Sciatic nerve (tissue), 2 donors: ENCODE measurements around the gene DEPDC5. TPM values are rescaled to one million over a fixed set of nuclear protein-coding genes. Genes with fewer than 3 reads are reported as not detected.
"Not testable (repeated sequence)": the region's sequence is repeated elsewhere in the genome, so short reads cannot be mapped to it uniquely, and the experiment has no call there.

Source experiments
- ATAC-seq: fragments of 200-7000 bp; cut with Tn5 transposase; one replicate; pipeline ENCODE4 v1.9.1; 2020; ENCODE audit warnings: mild to moderate bottlenecking, moderate library complexity
- DNase-seq: peaks from one replicate; pipeline ENCODE4 v3.0.0-alpha.2; 2020; ENCODE audit warnings: low spot score
- intact Hi-C: fragments of 100-400 bp; cut with DNase I; formaldehyde crosslinking; loops from one replicate; pipeline ENCODE4 v1.14.2; 2022
- total RNA-seq: library from RNA; stranded (reverse); fragmentation: NEBNext Ultra II Directional; extraction: Animal tissue kit (Norgen Biotek cat#: 25700); gene quantifications from one replicate; pipeline ENCODE4 v1.2.1, GENCODE V29; 2021
- donor health status: DM: no; HTN: no; CAD: no.
- donor health status: DM: no; HTN: no; CAD: no.

DEPDC5 gene
- total RNA-seq, 1 donor from 2014 or later, result 43.1 TPM

- DNase-seq, intact Hi-C loops, ATAC-seq: not testable (repeated sequence)
Observed at GRCh38 chr22:31800861-31801260, 47.0 kb downstream of the DEPDC5 start.

GRCh38 chr22:31802575-31802974 is 48.8 kb downstream of the DEPDC5 start:
- no peak for ATAC-seq
- no peak for DNase-seq
- intact Hi-C loops, result no loop called here

GRCh38 chr22:31806751-31807150 is 52.9 kb downstream of the DEPDC5 start:
- DNase-seq (no peak), ATAC-seq (no peak)
- intact Hi-C loops, result no loop called here

GRCh38 chr22:31812977-31813605 is 59.3 kb downstream of the DEPDC5 start:
- ATAC-seq (no peak), DNase-seq (no peak)
- intact Hi-C loops, result no loop called here

DNA sequence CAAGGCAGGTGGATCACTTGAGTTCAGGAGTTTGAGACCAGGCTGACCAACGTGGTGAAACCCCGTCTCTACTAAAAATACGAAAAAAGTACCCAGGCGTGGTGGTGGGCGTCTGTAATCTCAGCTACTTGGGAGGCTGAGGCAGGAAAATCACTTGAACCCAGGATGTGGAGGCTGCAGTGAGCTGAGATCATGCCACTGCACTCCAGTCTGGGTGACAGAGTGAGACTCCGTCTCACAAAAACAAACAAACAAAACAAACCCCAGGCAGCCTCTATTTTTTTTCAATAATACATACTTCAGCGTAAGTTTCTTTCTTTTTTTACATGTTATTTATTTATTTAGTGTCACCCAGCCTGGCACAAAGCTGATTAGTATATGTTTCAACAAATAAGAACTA is 60.1 kb downstream of the DEPDC5 start:
- DNase-seq, intact Hi-C loops, ATAC-seq: not testable (repeated sequence)

- intact Hi-C loops, result no loop called here
- no peak for ATAC-seq
Observed at GRCh38 chr22:31814942-31815341, 61.1 kb downstream of the DEPDC5 start.

GRCh38 chr22:31815383-31815814 is 61.6 kb downstream of the DEPDC5 start:
- DNase-seq, intact Hi-C loops, ATAC-seq: not testable (repeated sequence)

More at GRCh38 chr22:31814942-31815341, 61.1 kb downstream of the DEPDC5 start:
- DNase-seq, result no peak

- DNase-seq, result no peak
- intact Hi-C loops, result no loop called here
- no peak for ATAC-seq
Observed at GRCh38 chr22:31816750-31817149, 62.9 kb downstream of the DEPDC5 start.

DNA sequence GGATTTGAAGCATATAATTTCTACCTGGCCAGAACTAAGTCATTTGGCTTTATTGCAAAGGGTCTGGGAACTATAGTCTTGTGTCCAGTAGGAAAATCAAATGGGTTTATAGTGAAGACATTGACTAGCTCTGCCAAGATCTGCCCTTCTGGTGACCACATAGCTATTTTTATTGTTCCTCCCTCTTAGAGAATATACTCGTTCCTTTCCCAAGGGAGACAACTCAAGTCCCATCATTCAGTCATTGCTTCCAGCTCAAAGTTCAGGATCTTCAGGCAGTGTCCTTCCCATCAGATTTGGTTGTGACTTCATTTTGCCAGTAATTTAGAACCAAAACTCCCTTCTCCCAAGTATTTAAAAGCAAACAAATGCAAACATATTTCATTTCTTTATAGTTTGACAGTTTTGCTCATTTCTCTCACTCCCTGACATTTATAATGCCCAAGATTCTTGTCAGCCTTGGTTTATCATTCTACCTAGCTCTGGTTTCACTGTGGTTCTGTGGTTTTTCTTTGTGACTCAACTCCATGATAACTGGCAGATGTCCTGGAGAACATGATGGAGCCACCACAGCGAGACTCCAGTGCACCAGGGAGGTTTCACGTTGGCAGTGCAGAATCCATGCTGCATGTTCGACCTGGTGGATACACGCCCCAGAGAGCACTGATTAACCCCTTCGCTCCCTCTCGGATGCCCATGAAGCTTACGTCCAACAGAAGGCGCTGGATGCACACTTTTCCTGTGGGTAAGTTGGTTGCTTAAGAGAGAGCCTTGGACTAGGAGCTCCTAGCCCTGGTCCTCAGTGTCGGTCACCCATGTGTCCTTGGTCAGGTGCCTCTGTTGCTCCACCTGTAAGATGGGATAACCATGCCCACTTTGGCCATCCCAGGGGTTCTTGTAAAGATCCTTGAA is 64.9 kb downstream of the DEPDC5 start:
- DNase-seq, result no peak

GRCh38 chr22:31820655-31821054 is 66.8 kb downstream of the DEPDC5 start:
- intact Hi-C loops, result no loop called here
- ATAC-seq, result no peak
- DNase-seq, result no peak

More for the DNA sequence above, 64.9 kb downstream of the DEPDC5 start:
- intact Hi-C loops, result no loop called here
- no peak for ATAC-seq

- ATAC-seq (no peak), DNase-seq (no peak)
- intact Hi-C loops, result no loop called here
Observed at GRCh38 chr22:31821572-31821971, 67.8 kb downstream of the DEPDC5 start.

GRCh38 chr22:31822523-31822922 is 68.7 kb downstream of the DEPDC5 start:
- DNase-seq (no peak), ATAC-seq (no peak)
- intact Hi-C loops, result no loop called here

DNA sequence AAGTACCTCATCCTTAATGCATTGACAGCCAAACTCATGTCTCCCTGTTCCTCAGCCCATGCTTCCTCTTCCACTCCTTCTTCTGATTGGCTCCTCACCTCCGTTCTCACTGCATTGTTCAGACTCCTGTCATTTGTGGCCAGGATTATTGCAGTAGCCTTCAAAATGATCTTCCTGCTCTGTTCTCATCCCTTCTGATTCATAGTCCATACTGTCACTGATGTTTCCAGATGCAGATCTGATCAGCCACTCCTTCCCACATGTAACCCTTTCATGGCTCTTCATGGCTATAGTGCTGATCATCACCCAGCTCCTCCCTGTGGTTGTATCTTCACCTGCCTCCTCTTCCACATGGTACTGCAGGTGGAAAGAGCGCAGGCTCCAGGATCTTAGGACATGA is 71.7 kb downstream of the DEPDC5 start:
- DNase-seq (no peak), ATAC-seq (no peak)
- intact Hi-C loops, result no loop called here

DNA sequence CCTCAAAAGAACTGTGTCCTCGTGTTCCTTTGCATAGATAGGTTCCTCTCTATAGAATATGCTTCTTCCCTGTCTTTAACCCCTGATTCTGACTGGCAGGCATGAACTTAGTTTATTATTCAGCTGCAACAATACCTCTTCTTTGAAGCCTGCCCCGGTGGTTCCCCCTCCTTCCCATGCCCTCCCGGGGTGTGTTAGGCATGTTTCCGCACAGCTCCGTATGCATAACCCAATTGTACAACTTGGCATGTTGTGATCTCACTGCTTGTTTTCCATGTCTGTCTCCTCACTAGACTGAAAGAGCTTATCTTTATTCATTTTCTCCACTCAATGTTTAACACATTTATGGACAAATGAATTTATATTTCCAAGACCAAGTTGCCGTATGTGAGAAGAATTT is 72.6 kb downstream of the DEPDC5 start:
- no peak for ATAC-seq
- intact Hi-C loops, result no loop called here
- no peak for DNase-seq

- ATAC-seq (no peak), DNase-seq (no peak)
- intact Hi-C loops, result no loop called here
Observed at GRCh38 chr22:31828739-31829138, 74.9 kb downstream of the DEPDC5 start.

- DNase-seq, result no peak
- no peak for ATAC-seq
Observed at GRCh38 chr22:31829505-31829904, 75.7 kb downstream of the DEPDC5 start.

GRCh38 chr22:31830721-31831070 is 76.9 kb downstream of the DEPDC5 start:
- intact Hi-C loops, result no loop called here
- ATAC-seq, result no peak
- no peak for DNase-seq

More at GRCh38 chr22:31829505-31829904, 75.7 kb downstream of the DEPDC5 start:
- intact Hi-C loops, result no loop called here

DNA sequence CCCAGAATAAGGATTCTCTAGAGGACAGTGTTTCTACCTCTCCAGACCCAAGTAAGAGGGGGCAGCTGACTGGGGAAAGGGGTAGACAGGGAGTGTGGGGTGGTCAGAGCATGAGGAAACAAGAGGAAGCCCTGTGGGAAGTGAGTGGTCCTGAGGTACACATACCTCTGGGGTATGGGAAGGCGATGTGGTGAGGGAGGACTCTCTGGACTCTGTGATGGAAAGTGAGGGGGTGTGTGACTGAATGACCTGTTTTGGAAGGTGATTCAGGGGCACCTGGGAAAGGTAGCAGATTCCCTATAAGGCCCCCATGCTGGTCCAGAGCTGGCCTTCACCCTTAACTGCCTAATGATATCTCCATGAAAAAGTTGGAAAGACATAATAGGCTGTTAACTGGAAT is 80.1 kb downstream of the DEPDC5 start:
- intact Hi-C loops, result no loop called here
- no peak for ATAC-seq
- DNase-seq, result no peak

DNA sequence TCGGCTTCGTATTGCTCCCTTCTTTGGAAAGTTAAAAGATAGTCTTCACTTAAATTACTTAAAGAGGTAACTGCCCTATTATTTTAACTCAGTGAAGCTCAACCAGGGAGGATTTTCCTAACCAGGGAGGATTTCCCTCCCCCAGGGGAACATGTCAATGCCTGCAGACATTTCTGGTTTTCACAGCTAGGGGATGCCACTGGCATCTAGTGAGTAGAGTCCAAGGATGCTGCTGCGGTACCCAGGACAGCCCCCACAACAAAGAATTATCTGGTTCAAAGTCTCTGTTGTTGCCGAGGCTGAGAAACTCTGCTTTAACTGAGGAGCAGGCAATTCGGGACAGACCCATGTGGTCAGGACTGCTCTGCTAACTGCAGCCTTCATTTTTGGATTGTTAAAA is 82.2 kb downstream of the DEPDC5 start:
- ATAC-seq (no peak), DNase-seq (no peak)
- intact Hi-C loops, result no loop called here

- intact Hi-C loops, result no loop called here
- DNase-seq, result no peak
- no peak for ATAC-seq
Observed at GRCh38 chr22:31838917-31839316, 85.1 kb downstream of the DEPDC5 start.
